HG03139 (cell line): ENCODE measurements around the gene PPP1R2.
"Not testable (repeated sequence)": the region's sequence is repeated elsewhere in the genome, so short reads cannot be mapped to it uniquely, and the experiment has no call there.

Experiments used
- ATAC-seq: cut with Tn5 transposase; IDR thresholded peaks from one replicate; pipeline ENCODE4 v1.9.1; 2021; ENCODE audit not compliant: unreplicated experiment

The PPP1R2 gene

GRCh38 chr3:195540027-195540426 lies 3.1 kb downstream of the PPP1R2 start:
- no peak for ATAC-seq

- ATAC-seq, result no peak
These were observed 3.6 kb downstream of the PPP1R2 start for GRCh38 chr3:195539479-195539878.

GRCh38 chr3:195537995-195538394 lies 5.1 kb downstream of the PPP1R2 start:
- no peak for ATAC-seq

GRCh38 chr3:195535293-195535692 lies 7.8 kb downstream of the PPP1R2 start:
- ATAC-seq, result no peak

GRCh38 chr3:195532834-195533233 lies 10.3 kb downstream of the PPP1R2 start:
- ATAC-seq, result no peak

- no peak for ATAC-seq
These were observed 10.8 kb downstream of the PPP1R2 start for GRCh38 chr3:195532345-195532744.

GRCh38 chr3:195531683-195532082 lies 11.4 kb downstream of the PPP1R2 start:
- ATAC-seq, result no peak

- ATAC-seq, result no peak
These were observed 16.6 kb downstream of the PPP1R2 start for GRCh38 chr3:195526492-195526891.

GRCh38 chr3:195524171-195524896 lies 18.8 kb downstream of the PPP1R2 start:
- ATAC-seq, result no peak

GRCh38 chr3:195522254-195523023 lies 20.7 kb downstream of the PPP1R2 start:
- ATAC-seq, result no peak

- no peak for ATAC-seq
These were observed 26.1 kb downstream of the PPP1R2 start for GRCh38 chr3:195517030-195517429.

- not testable (repeated sequence) for ATAC-seq
These were observed 28.4 kb downstream of the PPP1R2 start for GRCh38 chr3:195514610-195515235.

GRCh38 chr3:195512798-195513345 lies 30.3 kb downstream of the PPP1R2 start:
- no peak for ATAC-seq

- ATAC-seq, result no peak
These were observed 32.0 kb downstream of the PPP1R2 start for GRCh38 chr3:195511136-195511535.

GRCh38 chr3:195508185-195508584 lies 34.9 kb downstream of the PPP1R2 start:
- ATAC-seq, result no peak

- ATAC-seq, result no peak
These were observed 67.5 kb downstream of the PPP1R2 start for GRCh38 chr3:195475614-195476013.

- not testable (repeated sequence) for ATAC-seq
These were observed 68.0 kb downstream of the PPP1R2 start for GRCh38 chr3:195475116-195475515.

GRCh38 chr3:195468841-195469240 lies 74.3 kb downstream of the PPP1R2 start:
- ATAC-seq, result no peak

GRCh38 chr3:195468391-195468776 lies 74.7 kb downstream of the PPP1R2 start:
- ATAC-seq, result no peak

GRCh38 chr3:195467641-195468390 lies 75.3 kb downstream of the PPP1R2 start:
- ATAC-seq, result no peak

- ATAC-seq, result no peak
These were observed 76.9 kb downstream of the PPP1R2 start for GRCh38 chr3:195466251-195466650.
